Smooth muscle cell (in vitro differentiated cells): ENCODE data around the gene FTSJ3. TPM values are rescaled to one million over a fixed set of nuclear protein-coding genes. Genes with fewer than 3 reads are reported as not detected.

ENCODE experiments used
- DNase-seq: peaks from one replicate; lab custom pipeline; 2025; ENCODE audit not compliant: unreplicated experiment; lab: John Stamatoyannopoulos, UW
- H2AFZ ChIP-seq: fragments of 200-600 bp; sonication (generic); 2 replicates; pipeline ENCODE4 v1.6.0; 2016; ENCODE audit warnings: antibody characterized with exemption, low read depth, mild to moderate bottlenecking
- H3F3A ChIP-seq: fragments of 200-600 bp; sonication (generic); 2 replicates; pipeline ENCODE4 v1.6.0; 2017; ENCODE audit warnings: antibody characterized with exemption, low read depth
- H3K27ac ChIP-seq: fragments of 200-600 bp; sonication (generic); 2 replicates; pipeline ENCODE4 v1.5.1; 2016; ENCODE audit warnings: low read depth, mild to moderate bottlenecking
- H3K27me3 ChIP-seq: fragments of 200-600 bp; sonication (generic); 2 replicates; pipeline ENCODE4 v1.6.1; 2016; ENCODE audit warnings: low read depth, mild to moderate bottlenecking
- H3K36me3 ChIP-seq: fragments of 200-600 bp; sonication (generic); 2 replicates; pipeline ENCODE4 v1.5.1; 2016; ENCODE audit warnings: low read depth
- H3K4me1 ChIP-seq: fragments of 200-600 bp; sonication (generic); 2 replicates; pipeline ENCODE4 v1.5.1; 2016; ENCODE audit warnings: low read depth
- H3K4me2 ChIP-seq: fragments of 200-600 bp; sonication (generic); 2 replicates; pipeline ENCODE4 v1.6.0; 2016; ENCODE audit warnings: mild to moderate bottlenecking
- H3K4me3 ChIP-seq: fragments of 200-600 bp; sonication (generic); 2 replicates; pipeline ENCODE4 v1.5.1; 2016; ENCODE audit warnings: mild to moderate bottlenecking
- H3K79me2 ChIP-seq: fragments of 200-600 bp; sonication (generic); 2 replicates; pipeline ENCODE4 v1.6.0; 2016; ENCODE audit warnings: low read depth, mild to moderate bottlenecking
- H3K9ac ChIP-seq: fragments of 200-600 bp; sonication (generic); 2 replicates; pipeline ENCODE4 v1.6.0; 2016; ENCODE audit warnings: low read depth
- H3K9me3 ChIP-seq: fragments of 200-600 bp; sonication (generic); replicated peaks from 2 replicates; pipeline ENCODE4 v1.5.1; 2016; ENCODE audit warnings: low read depth
- H4K20me1 ChIP-seq: fragments of 200-600 bp; sonication (generic); 2 replicates; pipeline ENCODE4 v1.6.0; 2016; ENCODE audit warnings: low read depth
- WGBS: methylation state at CpG from one replicate; pipeline ENCODE4 v1.1.7; 2016; ENCODE audit warnings: low lambda C conversion rate; 5-methylcytosine and 5-hydroxymethylcytosine counted together
- polyA plus RNA-seq: library from polyadenylated mRNA; unstranded; fragments of >200 nt; fragmentation: Nextera tagmentation; extraction: Ambion mirVana; gene quantifications from 2 replicates; pipeline ENCODE4 v1.2.1, GENCODE V29; 2016
- total RNA-seq: library from RNA; depleted of rRNA; stranded (reverse); fragments of >200 nt; gene quantifications from 2 replicates; pipeline ENCODE4 v1.2.3, GENCODE V29; 2014
- TF ChIP-seq, protein P1 (sequence below): fragments of 200-600 bp; sonication (generic); IDR thresholded peaks from 2 replicates; pipeline ENCODE4 v1.5.1; 2017; ENCODE audit warnings: borderline replicate concordance, mild to moderate bottlenecking, antibody characterized with exemption; ENCODE audit not compliant: insufficient read depth, poor library complexity, severe bottlenecking

The FTSJ3 gene
- total and polyA plus RNA-seq, 2 experiments from 2014 or later: 21.9 to 46.8 TPM

DNA sequence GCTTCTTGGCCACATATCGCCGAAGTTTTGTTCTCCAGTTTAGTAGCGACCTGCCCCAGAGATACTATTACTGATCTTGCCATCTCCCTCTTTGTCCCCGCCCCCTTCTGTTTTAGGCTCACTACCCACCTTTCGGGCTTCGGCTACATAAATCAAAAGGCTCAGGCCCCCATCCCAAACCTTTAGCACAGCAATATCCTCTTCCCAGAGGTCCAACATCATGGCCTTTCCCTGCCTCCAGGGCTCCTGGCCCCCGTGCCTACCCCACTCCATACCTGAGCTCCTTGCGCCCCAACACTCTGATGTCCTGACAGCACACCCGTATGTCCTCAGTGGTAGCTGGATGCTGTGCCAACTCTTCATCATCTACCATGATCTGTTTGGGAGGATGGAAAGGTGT lies 3.1 kb downstream of the FTSJ3 start:
- peaks cover 14% of the 10 kb centered on the region for H3K4me1 ChIP-seq
- H3K4me3 ChIP-seq: no peak overlapping the region
- TF ChIP-seq, protein P1, sequence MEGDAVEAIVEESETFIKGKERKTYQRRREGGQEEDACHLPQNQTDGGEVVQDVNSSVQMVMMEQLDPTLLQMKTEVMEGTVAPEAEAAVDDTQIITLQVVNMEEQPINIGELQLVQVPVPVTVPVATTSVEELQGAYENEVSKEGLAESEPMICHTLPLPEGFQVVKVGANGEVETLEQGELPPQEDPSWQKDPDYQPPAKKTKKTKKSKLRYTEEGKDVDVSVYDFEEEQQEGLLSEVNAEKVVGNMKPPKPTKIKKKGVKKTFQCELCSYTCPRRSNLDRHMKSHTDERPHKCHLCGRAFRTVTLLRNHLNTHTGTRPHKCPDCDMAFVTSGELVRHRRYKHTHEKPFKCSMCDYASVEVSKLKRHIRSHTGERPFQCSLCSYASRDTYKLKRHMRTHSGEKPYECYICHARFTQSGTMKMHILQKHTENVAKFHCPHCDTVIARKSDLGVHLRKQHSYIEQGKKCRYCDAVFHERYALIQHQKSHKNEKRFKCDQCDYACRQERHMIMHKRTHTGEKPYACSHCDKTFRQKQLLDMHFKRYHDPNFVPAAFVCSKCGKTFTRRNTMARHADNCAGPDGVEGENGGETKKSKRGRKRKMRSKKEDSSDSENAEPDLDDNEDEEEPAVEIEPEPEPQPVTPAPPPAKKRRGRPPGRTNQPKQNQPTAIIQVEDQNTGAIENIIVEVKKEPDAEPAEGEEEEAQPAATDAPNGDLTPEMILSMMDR: no peak
- peaks cover 4% of the 10 kb centered on the region for H3F3A ChIP-seq
- no peaks in the 10 kb centered on the region for H3K27me3 ChIP-seq
- no peak overlapping the region for H3K4me2 ChIP-seq
- no peak overlapping the region for H3K27ac ChIP-seq
- no peak overlapping the region for H2AFZ ChIP-seq
- H3K9me3 ChIP-seq: no peaks in the 10 kb centered on the region
- no peak overlapping the region for H3K9ac ChIP-seq
- peaks cover 18% of the 10 kb centered on the region for H4K20me1 ChIP-seq
- 97% methylated on average over 9 of the region's 9 CpGs for WGBS
- no peak for DNase-seq
- peaks cover 4% of the 10 kb centered on the region for H3K36me3 ChIP-seq
- H3K79me2 ChIP-seq: peaks cover 33% of the 10 kb centered on the region

DNA sequence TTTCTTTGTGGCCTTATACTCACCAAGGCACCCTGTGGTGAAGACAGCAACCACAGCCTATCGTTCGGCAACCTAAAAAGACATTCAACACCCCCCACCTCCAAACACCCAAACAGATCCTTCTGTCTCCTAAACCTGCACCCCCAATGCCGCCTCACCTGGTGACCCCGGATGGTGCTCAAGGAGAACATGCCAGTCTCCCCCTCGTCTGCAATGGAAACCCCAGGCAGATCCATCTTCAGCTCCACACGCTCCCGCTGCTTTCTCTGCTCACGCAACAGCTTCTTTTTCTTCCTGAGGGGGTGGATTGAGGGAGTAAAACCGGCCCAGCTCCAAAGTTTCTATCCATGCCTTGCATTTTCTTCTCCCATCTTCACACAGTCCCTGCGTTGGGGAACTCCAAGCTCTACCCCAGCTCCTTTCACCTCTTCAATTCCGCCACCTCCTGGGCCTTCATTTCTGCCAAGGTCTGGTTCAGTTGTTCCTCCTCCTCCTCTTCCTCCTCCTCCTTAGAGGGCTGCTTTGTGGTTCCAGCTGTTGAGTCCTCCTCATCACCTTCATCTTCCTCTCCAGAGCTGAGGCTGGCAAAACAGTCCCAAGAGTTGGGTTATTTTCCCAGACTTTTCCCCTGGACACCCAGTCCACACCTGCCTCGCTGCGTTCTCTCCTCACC lies 3.7 kb downstream of the FTSJ3 start:
- Histone ChIP-seq H4K20me1 (peaks cover 24% of the 10 kb centered on the region), H3K36me3 (peaks cover 8% of the 10 kb centered on the region)

DNA sequence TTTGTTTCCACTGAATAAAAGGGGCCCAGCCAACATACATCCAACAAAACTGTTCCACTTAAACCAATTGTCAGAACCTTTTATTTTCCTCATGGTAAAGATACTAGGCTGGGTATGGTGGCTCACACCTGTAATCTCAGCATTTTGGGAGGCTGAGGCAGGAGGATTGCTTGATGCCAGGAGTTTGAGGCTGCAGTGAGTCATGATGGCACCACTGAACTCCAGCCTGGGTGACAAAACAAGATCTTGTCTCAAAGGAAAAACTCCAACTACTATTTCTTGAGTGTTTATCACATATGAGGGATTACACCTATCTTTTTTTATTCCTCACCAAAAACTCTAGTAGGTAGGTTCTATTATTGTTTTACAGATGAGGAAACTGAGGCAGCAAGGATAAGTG lies 4.9 kb downstream of the FTSJ3 start:
- Histone ChIP-seq H3K27ac (no peak overlapping the region), H3K4me2 (no peak overlapping the region), H3K36me3 (peaks cover 11% of the 10 kb centered on the region)

More for the DNA sequence above, 3.7 kb downstream of the FTSJ3 start:
- H3K4me1 ChIP-seq: peaks cover 14% of the 10 kb centered on the region
- TF ChIP-seq, protein P1: no peak
- H3K79me2 ChIP-seq: peaks cover 27% of the 10 kb centered on the region
- H3K9ac ChIP-seq: no peak overlapping the region
- H3K4me3 ChIP-seq: no peak overlapping the region
- peaks cover 9% of the 10 kb centered on the region for H3F3A ChIP-seq
- no peaks in the 10 kb centered on the region for H3K27me3 ChIP-seq
- no peaks in the 10 kb centered on the region for H3K9me3 ChIP-seq
- 97% methylated on average over 13 of the region's 13 CpGs for WGBS
- no peak overlapping the region for H2AFZ ChIP-seq
- no peak overlapping the region for H3K27ac ChIP-seq
- no peak for DNase-seq
- H3K4me2 ChIP-seq: no peak overlapping the region

More for the DNA sequence above, 4.9 kb downstream of the FTSJ3 start:
- Histone ChIP-seq H3K27me3 (no peaks in the 10 kb centered on the region), H3K9me3 (no peaks in the 10 kb centered on the region), H4K20me1 (peaks cover 24% of the 10 kb centered on the region), H3K4me1 (peaks cover 6% of the 10 kb centered on the region), H3K79me2 (peaks cover 15% of the 10 kb centered on the region), H3F3A (peaks cover 17% of the 10 kb centered on the region), H3K4me3 (no peak overlapping the region), H3K9ac (no peak overlapping the region), H2AFZ (no peak overlapping the region)
- TF ChIP-seq, protein P1: no peak
- DNase-seq: no peak
